Transverse colon (tissue), 4 donors: ENCODE data around the gene KCNQ2. TPM values are rescaled to one million over a fixed set of nuclear protein-coding genes. Genes with fewer than 3 reads are reported as not detected.

Experiments
- DNase-seq: peaks from one replicate; pipeline ENCODE4 v3.0.0-alpha.2; 2019
- H3K27ac ChIP-seq, 4 donors: fragments of 200-600 bp; sonication (generic); 2 replicates each; pipeline ENCODE4 v1.5.1; 2016 to 2018; ENCODE audit warnings: inconsistent platforms in 4 of 4
- H3K27me3 ChIP-seq: fragments of 200-600 bp; sonication (generic); 2 replicates; pipeline ENCODE4 v1.5.1; 2017; ENCODE audit warnings: inconsistent platforms
- H3K36me3 ChIP-seq, 4 donors: fragments of 200-600 bp; sonication (generic); 2 replicates each; pipeline ENCODE4 v1.5.1; 2017 to 2019; ENCODE audit warnings: inconsistent platforms in 4 of 4
- H3K4me1 ChIP-seq, 4 donors: fragments of 200-600 bp; sonication (generic); 2 replicates each; pipeline ENCODE4 v1.5.1; 2017 to 2020; ENCODE audit warnings: inconsistent platforms in 4 of 4
- H3K4me3 ChIP-seq, 4 donors: fragments of 200-600 bp; sonication (generic); 1 replicate in 1 of 4; 2 replicates in 3 of 4; pipeline versions ENCODE4 v1.5.1 to v1.6.1; 2017 to 2019; ENCODE audit warnings: inconsistent platforms in 4 of 4
- H3K9me3 ChIP-seq, 2 donors: fragments of 200-600 bp; sonication (generic); 2 replicates each; pipeline ENCODE4 v1.5.1; 2017 to 2019; ENCODE audit warnings: inconsistent platforms in 2 of 2
- CTCF ChIP-seq, 5 experiments: fragments of 200-600 bp in 3 of 5; fragments of 450-650 bp in 2 of 5; sonication (generic) in 3 of 5; IDR thresholded peaks; 1 replicate in 2 of 5; 2 replicates in 3 of 5; pipeline ENCODE4 v1.5.1; 2016 to 2017; ENCODE audit warnings: antibody characterized with exemption in 5 of 5, inconsistent platforms in 3 of 5, mild to moderate bottlenecking in 2 of 5, moderate library complexity in 1 of 5
- EP300 ChIP-seq: sonication (generic); formaldehyde crosslinking; IDR thresholded peaks from one replicate; pipeline ENCODE4 v1.6.1; 2017; ENCODE audit warnings: antibody characterized with exemption, low read depth
- POLR2A ChIP-seq: fragments of 450-650 bp; IDR thresholded peaks from one replicate; pipeline ENCODE4 v1.6.1; 2016; ENCODE audit warnings: antibody characterized with exemption, mild to moderate bottlenecking, moderate library complexity
- POLR2AphosphoS5 ChIP-seq, 3 donors: sonication (generic); formaldehyde crosslinking; IDR thresholded peaks; one replicate each; pipeline ENCODE4 v1.6.1; 2016; ENCODE audit warnings: antibody characterized with exemption in 3 of 3
- WGBS, 2 donors: methylation state at CpG; one replicate each; pipeline ENCODE4 v1.1.5; 2018; ENCODE audit warnings: low coverage in 1 of 2; 5-methylcytosine and 5-hydroxymethylcytosine counted together
- in situ Hi-C, 4 donors: fragments of 200-750 bp; cut with MboI; loops; one replicate each; pipeline versions ENCODE4 v1.15.0 to v1.15.1; 2017; ENCODE audit warnings: low sequenced_read_pairs in 3 of 4, low pct_ligation_motif_present in 1 of 4, low pct_unique_long_range_greater_than_20kb in 1 of 4
- intact Hi-C: fragments of 100-400 bp; cut with DNase I; formaldehyde crosslinking; loops from one replicate; pipeline ENCODE4 v1.15.1; 2023; ENCODE audit warnings: low total_unique reads
- total RNA-seq, 4 donors: library from RNA; depleted of rRNA; stranded (reverse); fragments of >200 nt; gene quantifications; one replicate each; pipeline ENCODE4 v1.1.0, GENCODE V29; 2016

The KCNQ2 gene
- total RNA-seq, 4 donors from 2014 or later = 0.32 to 0.41 (median 0.37) TPM; not detected in 1

- DNase-seq = no peak
- 68% methylated on average over 16 of the region's 16 CpGs; no CpG with 5 or more reads in 1 of the 2 donors for WGBS, 2 donors
- no peaks in the 10 kb centered on the region for H3K36me3 ChIP-seq
- H3K27ac ChIP-seq = no peak overlapping the region
- in situ Hi-C loops (no loop called here), intact Hi-C loops (no loop called here)
- no peaks in the 10 kb centered on the region for H3K9me3 ChIP-seq
- no peak overlapping the region for H3K4me3 ChIP-seq
- H3K27me3 ChIP-seq = peaks cover 12% of the 10 kb centered on the region
- TF ChIP-seq CTCF (IDR thresholded peaks at IDR 0.05) = no peak
- no peak for TF ChIP-seq EP300
- H3K4me1 ChIP-seq = no peaks in the 10 kb centered on the region
Measured at GRCh38 chr20:63432577-63433325, 39.7 kb downstream of the KCNQ2 start.

- H3K36me3 ChIP-seq = no peaks in the 10 kb centered on the region
- no peaks in the 10 kb centered on the region for H3K9me3 ChIP-seq
- peaks cover 12% of the 10 kb centered on the region for H3K27me3 ChIP-seq
- H3K27ac ChIP-seq = no peak overlapping the region
- intact Hi-C loops (no loop called here), in situ Hi-C loops (no loop called here)
- no CpG with 5 or more reads among the region's 1 CpG for WGBS, 2 donors
- no peaks in the 10 kb centered on the region for H3K4me1 ChIP-seq
- TF ChIP-seq CTCF (IDR thresholded peaks at IDR 0.05) (no peak), POLR2A (no peak), POLR2AphosphoS5 (IDR thresholded peaks at IDR 0.05) (no peak), EP300 (no peak)
- DNase-seq = no peak
- no peak overlapping the region for H3K4me3 ChIP-seq
Measured at GRCh38 chr20:63431944-63432343, 40.5 kb downstream of the KCNQ2 start.

- TF ChIP-seq EP300 (no peak), CTCF (IDR thresholded peaks at IDR 0.05) (no peak), POLR2AphosphoS5 (IDR thresholded peaks at IDR 0.05) (no peak), POLR2A (no peak)
- DNase-seq = no peak
- no peak overlapping the region for H3K4me3 ChIP-seq
- peaks cover 12% of the 10 kb centered on the region for H3K27me3 ChIP-seq
- intact Hi-C loops (no loop called here), in situ Hi-C loops (no loop called here)
- H3K9me3 ChIP-seq = no peaks in the 10 kb centered on the region
- H3K4me1 ChIP-seq = no peaks in the 10 kb centered on the region
- no peaks in the 10 kb centered on the region for H3K36me3 ChIP-seq
- H3K27ac ChIP-seq = no peak overlapping the region
- 83% methylated on average over 14 of the region's 14 CpGs; no CpG with 5 or more reads in 1 of the 2 donors for WGBS, 2 donors
Measured at GRCh38 chr20:63430891-63431290, 41.6 kb downstream of the KCNQ2 start.

GRCh38 chr20:63429992-63430391 is 42.5 kb downstream of the KCNQ2 start:
- intact Hi-C loops (no loop called here), in situ Hi-C loops (no loop called here)
- H3K9me3 ChIP-seq = no peaks in the 10 kb centered on the region
- DNase-seq = no peak
- H3K4me1 ChIP-seq = no peaks in the 10 kb centered on the region
- H3K4me3 ChIP-seq = no peak overlapping the region
- H3K36me3 ChIP-seq = no peaks in the 10 kb centered on the region
- TF ChIP-seq POLR2A (no peak), CTCF (IDR thresholded peaks at IDR 0.05) (no peak), EP300 (no peak), POLR2AphosphoS5 (IDR thresholded peaks at IDR 0.05) (no peak)
- 84% methylated on average over 15 of the region's 15 CpGs; no CpG with 5 or more reads in 1 of the 2 donors for WGBS, 2 donors
- H3K27me3 ChIP-seq = peaks cover 12% of the 10 kb centered on the region
- no peak overlapping the region for H3K27ac ChIP-seq
